PFSK-1 (cell line): ENCODE results near the gene STAU1.

ENCODE experiments used
- POLR2AphosphoS5 ChIP-seq: IDR thresholded peaks from 2 replicates; pipeline ENCODE4 v1.6.1; 2012; ENCODE audit warnings: low read depth, mild to moderate bottlenecking, control low read depth, low read length, moderate library complexity
- SIN3A ChIP-seq: IDR thresholded peaks from 2 replicates; pipeline ENCODE4 v1.6.1; 2012; ENCODE audit warnings: mild to moderate bottlenecking, low read length, moderate library complexity, borderline replicate concordance; ENCODE audit not compliant: insufficient read depth
- TAF1 ChIP-seq: IDR thresholded peaks from 2 replicates; pipeline ENCODE4 v1.6.1; 2012; ENCODE audit warnings: low read length, control low read depth, borderline replicate concordance; ENCODE audit not compliant: insufficient read depth

GRCh38 chr20:49203746-49204145 is 15.6 kb upstream of the STAU1 start:
- TF ChIP-seq POLR2AphosphoS5 (no peak), SIN3A (no peak), TAF1 (no peak)
